ENCODE results near the gene ADGRB2.

The ADGRB2 gene

DNA sequence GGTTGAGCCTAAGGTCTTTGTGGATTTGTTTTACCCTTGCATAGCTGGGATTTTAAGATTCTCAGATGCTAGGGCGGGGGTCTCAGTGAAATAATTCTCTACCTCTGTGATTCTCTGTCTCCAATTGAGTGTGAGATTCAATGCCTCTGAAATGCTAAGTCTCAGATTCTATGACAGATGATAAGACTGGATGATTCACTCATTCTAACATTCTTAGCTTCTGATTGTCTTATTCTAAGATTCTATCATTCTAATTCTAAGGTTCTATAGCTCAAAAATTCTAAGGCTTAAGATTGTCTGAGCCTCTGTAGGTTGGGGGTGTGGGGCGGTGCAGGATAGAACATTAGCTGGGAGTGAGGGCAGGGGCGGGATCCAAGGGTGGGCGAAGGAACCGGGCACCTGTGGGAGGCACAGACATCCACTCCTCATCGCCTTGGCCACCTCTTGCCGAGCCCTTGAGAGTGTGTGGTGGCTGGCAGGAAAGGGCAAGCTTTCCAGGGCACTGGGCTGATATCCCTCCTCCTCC is 29.5 kb downstream of the ADGRB2 start:
- H3K27me3 ChIP-seq (replicated peaks in 2 of 5; ENCODE audit: control insufficient read depth in 4 of 5, insufficient read depth in 5 of 5, low read length in 4 of 5), result peaks cover 0 to 5% (median 0%) of the 10 kb centered on the region in 5 experiments
- ChIA-PET CTCF (interaction anchor here (0.9 to 2.9 kb wide), 8 partner anchors 10 to 70 kb away, joined by 3 to 14 read pairs (median 4); no protein-coding TSS in a partner anchor), POLR2A (no interaction called here)
- WGBS (ENCODE audit: insufficient coverage), result 100% methylated on average over 3 of the region's 7 CpGs
- H3K27ac ChIP-seq (ENCODE audit: insufficient read depth in 1 of 2, low read depth in 1 of 2, low read length in 2 of 2, poor library complexity in 1 of 2, severe bottlenecking in 2 of 2), result no peak overlapping the region
- peaks cover 0 to 4% (median 2%) of the 10 kb centered on the region in 4 experiments for H3K4me1 ChIP-seq (ENCODE audit: control extremely low read depth in 1 of 4, control insufficient read depth in 4 of 4, insufficient read depth in 4 of 4, low read length in 3 of 4)
- no peak overlapping the region for H3K4me3 ChIP-seq (ENCODE audit: control insufficient read depth in 1 of 7, extremely low read depth in 1 of 7, insufficient read depth in 4 of 7, low read depth in 2 of 7, low read length in 6 of 7)
- H3K36me3 ChIP-seq (ENCODE audit: control insufficient read depth in 4 of 4, insufficient read depth in 4 of 4, low read length in 3 of 4), result no peaks in the 10 kb centered on the region
- H3K9me3 ChIP-seq (ENCODE audit: control extremely low read depth in 1 of 5, control insufficient read depth in 4 of 5, insufficient read depth in 2 of 5, low read depth in 1 of 5, low read length in 4 of 5), result no peaks in the 10 kb centered on the region
- DNase-seq, result no peak

DNA sequence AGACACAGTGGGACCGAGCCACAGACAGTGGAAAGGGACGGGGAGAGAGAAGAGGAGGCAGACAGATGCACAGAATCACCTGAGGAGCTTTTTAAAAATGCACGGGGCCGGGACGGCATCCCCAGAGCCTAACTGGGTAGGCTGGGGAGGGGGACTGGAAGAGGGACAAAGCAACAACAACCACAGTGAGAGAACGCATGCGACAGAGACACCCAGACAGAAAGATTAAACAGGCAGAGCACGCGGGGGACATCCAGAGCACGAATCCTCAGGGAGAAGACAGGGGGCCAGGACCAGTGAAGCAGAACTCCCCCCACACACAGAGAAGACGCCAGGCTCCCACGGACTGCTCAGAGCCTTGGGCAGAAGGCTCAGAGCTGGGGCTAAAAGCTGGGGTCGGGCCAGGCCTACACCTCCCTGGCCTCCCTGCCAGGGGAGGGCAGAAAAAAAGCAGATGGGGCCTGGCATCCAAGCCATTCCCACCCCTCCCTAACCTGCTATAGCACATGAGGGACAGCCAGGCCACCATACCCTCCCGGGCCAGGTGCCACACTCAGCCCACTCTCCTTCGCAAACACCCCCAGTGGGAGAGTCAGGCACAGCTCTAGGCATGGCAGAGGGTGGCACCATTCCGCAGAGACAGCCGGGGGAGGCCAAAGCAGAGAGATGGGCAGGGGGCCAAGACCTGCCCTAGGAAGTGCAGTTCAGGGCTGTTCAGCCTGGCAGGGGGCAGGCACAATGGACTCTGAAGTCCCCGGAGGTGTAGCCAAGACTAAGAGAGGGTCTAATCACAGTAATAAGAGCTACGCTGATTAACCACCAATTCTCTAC is 30.5 kb downstream of the ADGRB2 start:
- no peaks in the 10 kb centered on the region for H3K4me1 ChIP-seq (ENCODE audit: control extremely low read depth in 1 of 4, control insufficient read depth in 4 of 4, insufficient read depth in 4 of 4, low read length in 3 of 4)
- no peak overlapping the region for H3K4me3 ChIP-seq (ENCODE audit: control insufficient read depth in 1 of 7, extremely low read depth in 1 of 7, insufficient read depth in 4 of 7, low read depth in 2 of 7, low read length in 6 of 7)
- ChIA-PET CTCF (interaction anchor here (0.7 to 2.9 kb wide), 6 partner anchors 11 to 73 kb away, joined by 3 to 14 read pairs (median 4); no protein-coding TSS in a partner anchor), POLR2A (no interaction called here)
- DNase-seq, result no peak
- no peak overlapping the region for H3K27ac ChIP-seq (ENCODE audit: insufficient read depth in 1 of 2, low read depth in 1 of 2, low read length in 2 of 2, poor library complexity in 1 of 2, severe bottlenecking in 2 of 2)
- 95% methylated on average over 16 of the region's 19 CpGs for WGBS (ENCODE audit: insufficient coverage)
- H3K9me3 ChIP-seq (ENCODE audit: control extremely low read depth in 1 of 5, control insufficient read depth in 4 of 5, insufficient read depth in 2 of 5, low read depth in 1 of 5, low read length in 4 of 5), result no peaks in the 10 kb centered on the region
- peaks cover 0 to 3% (median 0%) of the 10 kb centered on the region in 5 experiments for H3K27me3 ChIP-seq (replicated peaks in 2 of 5; ENCODE audit: control insufficient read depth in 4 of 5, insufficient read depth in 5 of 5, low read length in 4 of 5)
- H3K36me3 ChIP-seq (ENCODE audit: control insufficient read depth in 4 of 4, insufficient read depth in 4 of 4, low read length in 3 of 4), result no peaks in the 10 kb centered on the region

DNA sequence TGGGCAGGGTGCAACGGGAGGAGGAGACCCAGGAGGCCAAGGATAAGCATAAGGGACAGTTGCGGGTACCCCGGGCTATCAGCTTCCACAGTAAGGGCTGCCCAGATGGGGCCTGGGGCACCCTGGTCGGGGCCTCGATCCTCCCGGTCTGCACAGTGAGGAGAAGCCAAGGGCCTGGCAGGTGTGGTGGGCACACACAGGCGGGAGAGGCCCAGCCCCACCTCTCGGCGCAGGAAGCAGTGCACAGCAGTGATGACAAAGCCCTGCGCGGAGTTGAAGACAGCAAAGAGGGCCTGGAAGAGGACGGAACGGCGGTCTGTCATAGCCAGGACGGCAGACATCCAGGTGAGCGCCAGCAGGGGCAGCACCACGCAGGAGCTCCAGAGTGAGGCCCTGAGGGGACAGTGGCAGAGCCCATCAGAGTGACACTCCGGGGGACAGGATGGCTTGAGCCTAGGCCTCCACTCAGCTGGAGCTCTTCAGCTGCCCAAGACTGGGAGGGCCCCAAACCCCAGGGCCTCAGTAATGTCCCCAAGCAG is 31.3 kb downstream of the ADGRB2 start:
- no peaks in the 10 kb centered on the region for H3K4me1 ChIP-seq (ENCODE audit: control extremely low read depth in 1 of 4, control insufficient read depth in 4 of 4, insufficient read depth in 4 of 4, low read length in 3 of 4)
- no peak overlapping the region for H3K4me3 ChIP-seq (ENCODE audit: control insufficient read depth in 1 of 7, extremely low read depth in 1 of 7, insufficient read depth in 4 of 7, low read depth in 2 of 7, low read length in 6 of 7)
- no peak for DNase-seq
- no peaks in the 10 kb centered on the region for H3K9me3 ChIP-seq (ENCODE audit: control extremely low read depth in 1 of 5, control insufficient read depth in 4 of 5, insufficient read depth in 2 of 5, low read depth in 1 of 5, low read length in 4 of 5)
- peaks cover 0 to 5% (median 0%) of the 10 kb centered on the region in 5 experiments for H3K27me3 ChIP-seq (replicated peaks in 2 of 5; ENCODE audit: control insufficient read depth in 4 of 5, insufficient read depth in 5 of 5, low read length in 4 of 5)
- 97% methylated on average over 11 of the region's 18 CpGs for WGBS (ENCODE audit: insufficient coverage)
- H3K27ac ChIP-seq (ENCODE audit: insufficient read depth in 1 of 2, low read depth in 1 of 2, low read length in 2 of 2, poor library complexity in 1 of 2, severe bottlenecking in 2 of 2), result no peak overlapping the region
- ChIA-PET POLR2A (no interaction called here), CTCF (interaction anchor here (2.9 kb wide), 1 partner anchor 12 kb away, joined by 14 read pairs; no protein-coding TSS in a partner anchor)
- no peaks in the 10 kb centered on the region for H3K36me3 ChIP-seq (ENCODE audit: control insufficient read depth in 4 of 4, insufficient read depth in 4 of 4, low read length in 3 of 4)

DNA sequence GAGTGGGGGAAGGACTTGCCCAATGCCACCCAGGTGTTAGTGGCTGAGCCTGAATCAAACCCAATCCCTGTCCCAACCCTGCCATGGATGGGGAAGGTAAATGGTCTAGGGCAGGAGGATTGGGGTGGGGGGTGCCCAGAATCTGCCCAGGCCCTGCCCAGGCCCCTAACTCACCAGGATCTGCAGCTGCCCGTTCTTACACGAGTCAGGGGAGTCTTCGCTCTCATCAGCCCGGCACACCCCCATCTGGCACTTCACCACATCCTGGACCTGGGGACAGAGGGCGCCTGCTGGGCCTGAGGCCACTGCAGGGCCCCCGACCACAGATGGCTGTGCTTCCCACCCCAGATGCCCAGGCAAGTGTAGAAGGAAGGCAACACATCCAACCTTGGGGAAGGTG is 31.8 kb downstream of the ADGRB2 start:
- Histone ChIP-seq H3K36me3 (ENCODE audit: control insufficient read depth in 4 of 4, insufficient read depth in 4 of 4, low read length in 3 of 4) (no peaks in the 10 kb centered on the region), H3K4me3 (ENCODE audit: control insufficient read depth in 1 of 7, extremely low read depth in 1 of 7, insufficient read depth in 4 of 7, low read depth in 2 of 7, low read length in 6 of 7) (no peak overlapping the region), H3K9me3 (ENCODE audit: control extremely low read depth in 1 of 5, control insufficient read depth in 4 of 5, insufficient read depth in 2 of 5, low read depth in 1 of 5, low read length in 4 of 5) (no peaks in the 10 kb centered on the region), H3K27me3 (replicated peaks in 2 of 5; ENCODE audit: control insufficient read depth in 4 of 5, insufficient read depth in 5 of 5, low read length in 4 of 5) (peaks cover 0 to 5% (median 0%) of the 10 kb centered on the region in 5 experiments), H3K4me1 (ENCODE audit: control extremely low read depth in 1 of 4, control insufficient read depth in 4 of 4, insufficient read depth in 4 of 4, low read length in 3 of 4) (no peaks in the 10 kb centered on the region), H3K27ac (ENCODE audit: insufficient read depth in 1 of 2, low read depth in 1 of 2, low read length in 2 of 2, poor library complexity in 1 of 2, severe bottlenecking in 2 of 2) (no peak overlapping the region)
- 40% methylated on average over 1 of the region's 6 CpGs for WGBS (ENCODE audit: insufficient coverage)
- POLR2A ChIA-PET, result no interaction called here
- DNase-seq, result no peak
- CTCF ChIA-PET, result interaction anchor here (2.9 kb wide), 1 partner anchor 13 kb away, joined by 14 read pairs; no protein-coding TSS in a partner anchor

DNA sequence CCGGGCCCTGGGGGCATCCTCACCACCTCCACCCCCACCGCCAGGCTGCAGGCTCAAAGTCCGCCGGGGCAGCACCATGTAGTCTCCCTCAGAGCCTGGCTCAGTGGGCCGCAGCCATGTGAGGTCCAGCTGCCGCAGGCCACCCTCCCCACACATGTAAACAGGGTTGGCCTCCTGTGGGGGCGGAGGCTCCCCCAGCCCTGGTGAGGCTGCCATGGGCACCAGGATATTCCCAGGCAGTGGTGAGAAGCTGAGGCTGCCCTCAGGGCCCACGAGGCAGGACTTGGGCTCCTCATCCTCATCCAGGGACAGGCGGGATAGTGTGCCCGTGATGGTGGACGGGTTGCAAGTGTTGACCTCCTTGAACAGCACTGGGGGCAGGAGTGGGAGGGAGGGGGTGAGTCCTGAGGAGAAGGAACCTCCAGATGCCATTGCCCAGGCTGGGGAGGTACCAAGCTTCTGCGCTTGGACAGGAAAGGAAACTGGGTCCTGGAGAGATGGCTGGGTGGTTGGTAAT is 33.0 kb downstream of the ADGRB2 start:
- Histone ChIP-seq H3K4me3 (ENCODE audit: control insufficient read depth in 1 of 7, extremely low read depth in 1 of 7, insufficient read depth in 4 of 7, low read depth in 2 of 7, low read length in 6 of 7) (no peak overlapping the region), H3K4me1 (ENCODE audit: control extremely low read depth in 1 of 4, control insufficient read depth in 4 of 4, insufficient read depth in 4 of 4, low read length in 3 of 4) (no peaks in the 10 kb centered on the region), H3K27ac (ENCODE audit: insufficient read depth in 1 of 2, low read depth in 1 of 2, low read length in 2 of 2, poor library complexity in 1 of 2, severe bottlenecking in 2 of 2) (no peak overlapping the region), H3K36me3 (ENCODE audit: control insufficient read depth in 4 of 4, insufficient read depth in 4 of 4, low read length in 3 of 4) (no peaks in the 10 kb centered on the region), H3K9me3 (ENCODE audit: control extremely low read depth in 1 of 5, control insufficient read depth in 4 of 5, insufficient read depth in 2 of 5, low read depth in 1 of 5, low read length in 4 of 5) (no peaks in the 10 kb centered on the region), H3K27me3 (replicated peaks in 2 of 5; ENCODE audit: control insufficient read depth in 4 of 5, insufficient read depth in 5 of 5, low read length in 4 of 5) (peaks cover 0 to 5% (median 0%) of the 10 kb centered on the region in 5 experiments)
- WGBS (ENCODE audit: insufficient coverage), result 100% methylated on average over 9 of the region's 12 CpGs
- no peak for DNase-seq
- ChIA-PET CTCF (interaction anchor here (1.3 kb wide), 1 partner anchor 17 kb away, joined by 3 read pairs; no protein-coding TSS in a partner anchor), POLR2A (no interaction called here)

DNA sequence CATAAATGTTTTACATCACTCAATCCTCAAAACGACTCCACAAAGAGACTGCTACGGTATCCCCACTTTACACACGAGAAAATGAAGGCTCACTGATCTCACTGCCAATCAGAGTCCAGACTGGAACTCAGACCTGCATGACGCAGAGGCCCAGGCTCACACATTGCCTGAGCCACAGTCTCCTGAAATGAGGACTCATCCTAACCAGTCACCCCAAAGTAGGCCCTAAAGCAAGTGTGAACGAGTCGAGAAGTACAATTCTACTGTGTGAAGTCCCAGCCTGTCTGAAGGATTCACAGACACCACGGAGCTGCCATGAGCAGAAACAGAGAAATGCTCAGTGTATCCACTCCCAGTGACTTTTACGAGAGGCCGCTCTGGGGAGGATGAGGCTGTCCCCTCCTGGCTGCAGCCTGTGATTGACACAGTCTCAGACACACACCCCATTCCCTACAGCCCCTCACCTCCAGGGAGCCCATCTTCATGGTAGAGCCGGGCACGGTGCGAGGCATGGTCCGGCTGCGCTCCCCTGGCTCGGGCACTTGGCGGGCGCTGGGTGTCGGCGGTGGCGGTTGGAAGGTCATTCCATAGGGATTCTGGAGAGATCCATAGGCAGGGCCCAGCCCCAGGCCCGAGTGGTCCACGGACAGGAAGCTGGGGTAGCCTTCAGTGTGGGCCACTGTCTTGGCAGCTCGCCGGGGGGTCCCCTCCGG is 33.6 kb downstream of the ADGRB2 start:
- POLR2A ChIA-PET, result no interaction called here
- CTCF ChIA-PET, result interaction anchor here (1.3 kb wide), 1 partner anchor 18 kb away, joined by 3 read pairs; no protein-coding TSS in a partner anchor
- H3K36me3 ChIP-seq (ENCODE audit: control insufficient read depth in 4 of 4, insufficient read depth in 4 of 4, low read length in 3 of 4), result no peaks in the 10 kb centered on the region
- H3K9me3 ChIP-seq (ENCODE audit: control extremely low read depth in 1 of 5, control insufficient read depth in 4 of 5, insufficient read depth in 2 of 5, low read depth in 1 of 5, low read length in 4 of 5), result no peaks in the 10 kb centered on the region
- H3K4me3 ChIP-seq (ENCODE audit: control insufficient read depth in 1 of 7, extremely low read depth in 1 of 7, insufficient read depth in 4 of 7, low read depth in 2 of 7, low read length in 6 of 7), result no peak overlapping the region
- H3K27ac ChIP-seq (ENCODE audit: insufficient read depth in 1 of 2, low read depth in 1 of 2, low read length in 2 of 2, poor library complexity in 1 of 2, severe bottlenecking in 2 of 2), result no peak overlapping the region
- 92% methylated on average over 16 of the region's 25 CpGs for WGBS (ENCODE audit: insufficient coverage)
- DNase-seq, result no peak
- peaks cover 0 to 5% (median 0%) of the 10 kb centered on the region in 5 experiments for H3K27me3 ChIP-seq (replicated peaks in 2 of 5; ENCODE audit: control insufficient read depth in 4 of 5, insufficient read depth in 5 of 5, low read length in 4 of 5)
- no peaks in the 10 kb centered on the region for H3K4me1 ChIP-seq (ENCODE audit: control extremely low read depth in 1 of 4, control insufficient read depth in 4 of 4, insufficient read depth in 4 of 4, low read length in 3 of 4)
